ENCODE measurements around the gene SUGCT. TPM values are rescaled to one million over a fixed set of nuclear protein-coding genes. Genes with fewer than 3 reads are reported as not detected.
A peak's percentile ranks its signal among the peaks of the same experiment; 100 is the strongest.

The SUGCT gene
- total RNA-seq, 1 donor from 2014 or later: 11.9 TPM

DNA sequence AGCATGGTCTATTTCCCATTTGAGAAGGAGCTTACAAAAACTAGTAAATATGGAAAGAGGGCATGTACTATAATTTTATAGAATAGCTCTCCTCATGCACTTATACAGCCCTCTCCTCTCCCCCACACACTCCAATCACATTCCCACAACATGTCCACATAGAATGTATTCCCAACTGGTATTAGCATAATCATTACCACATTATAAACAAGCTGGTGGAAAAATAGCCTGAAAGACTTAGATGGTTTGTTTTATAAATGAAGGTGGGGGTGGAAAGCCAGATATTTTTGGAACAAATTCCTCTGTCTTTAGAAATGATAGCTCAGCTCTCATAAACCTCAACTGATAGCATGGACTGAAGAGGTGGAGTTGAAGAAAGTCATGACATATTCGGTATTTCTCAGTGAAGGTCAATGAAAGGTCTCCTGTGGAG, 410.1 kb downstream of the SUGCT start:
- no peak for DNase-seq (ENCODE audit: extremely low spot score, unreplicated experiment)
- Mint-ChIP-seq H3K4me1 (ENCODE audit: unreplicated experiment) (peaks cover 50% of the 10 kb centered on the region), H3K36me3 (ENCODE audit: unreplicated experiment) (no peaks in the 10 kb centered on the region), H3K9me3 (ENCODE audit: unreplicated experiment) (peaks cover 3% of the 10 kb centered on the region), H3K4me3 (ENCODE audit: unreplicated experiment) (no peak overlapping the region), H3K27ac (ENCODE audit: unreplicated experiment) (peak overlapping the region; percentile 78), H3K27me3 (ENCODE audit: unreplicated experiment) (no peaks in the 10 kb centered on the region)
- TF ChIP-seq, protein P1, sequence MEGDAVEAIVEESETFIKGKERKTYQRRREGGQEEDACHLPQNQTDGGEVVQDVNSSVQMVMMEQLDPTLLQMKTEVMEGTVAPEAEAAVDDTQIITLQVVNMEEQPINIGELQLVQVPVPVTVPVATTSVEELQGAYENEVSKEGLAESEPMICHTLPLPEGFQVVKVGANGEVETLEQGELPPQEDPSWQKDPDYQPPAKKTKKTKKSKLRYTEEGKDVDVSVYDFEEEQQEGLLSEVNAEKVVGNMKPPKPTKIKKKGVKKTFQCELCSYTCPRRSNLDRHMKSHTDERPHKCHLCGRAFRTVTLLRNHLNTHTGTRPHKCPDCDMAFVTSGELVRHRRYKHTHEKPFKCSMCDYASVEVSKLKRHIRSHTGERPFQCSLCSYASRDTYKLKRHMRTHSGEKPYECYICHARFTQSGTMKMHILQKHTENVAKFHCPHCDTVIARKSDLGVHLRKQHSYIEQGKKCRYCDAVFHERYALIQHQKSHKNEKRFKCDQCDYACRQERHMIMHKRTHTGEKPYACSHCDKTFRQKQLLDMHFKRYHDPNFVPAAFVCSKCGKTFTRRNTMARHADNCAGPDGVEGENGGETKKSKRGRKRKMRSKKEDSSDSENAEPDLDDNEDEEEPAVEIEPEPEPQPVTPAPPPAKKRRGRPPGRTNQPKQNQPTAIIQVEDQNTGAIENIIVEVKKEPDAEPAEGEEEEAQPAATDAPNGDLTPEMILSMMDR (IDR thresholded peaks at IDR 0.05): no peak

DNA sequence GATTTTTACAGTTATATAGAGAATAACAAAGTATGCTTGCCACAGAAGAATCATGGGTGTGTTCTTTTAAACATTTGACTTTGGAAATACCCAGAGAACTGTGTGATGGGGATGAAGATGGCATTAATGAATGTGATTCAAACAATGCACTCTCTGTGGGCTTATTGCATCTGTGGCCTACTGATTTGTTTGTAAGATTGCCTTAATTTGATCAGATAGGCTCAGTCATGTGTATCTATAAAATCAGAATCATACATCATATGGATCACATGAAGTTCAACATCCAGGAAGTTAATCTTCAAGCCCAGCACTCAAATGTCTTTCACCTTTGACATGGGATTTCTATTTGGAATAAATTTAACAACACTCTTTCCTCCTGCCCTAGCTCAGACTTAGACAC, 410.9 kb downstream of the SUGCT start:
- Mint-ChIP-seq H3K4me3 (ENCODE audit: unreplicated experiment) (no peak overlapping the region), H3K27ac (ENCODE audit: unreplicated experiment) (peak overlapping the region; percentile 78), H3K9me3 (ENCODE audit: unreplicated experiment) (peaks cover 3% of the 10 kb centered on the region), H3K27me3 (ENCODE audit: unreplicated experiment) (no peaks in the 10 kb centered on the region), H3K36me3 (ENCODE audit: unreplicated experiment) (no peaks in the 10 kb centered on the region), H3K4me1 (ENCODE audit: unreplicated experiment) (peaks cover 49% of the 10 kb centered on the region)
- TF ChIP-seq, protein P1 (IDR thresholded peaks at IDR 0.05): no peak
- DNase-seq (ENCODE audit: extremely low spot score, unreplicated experiment): no peak

GRCh38 chr7:40546616-40547501, 412.1 kb downstream of the SUGCT start:
- Mint-ChIP-seq H3K27ac (ENCODE audit: unreplicated experiment) (peak overlapping the region; percentile 36), H3K36me3 (ENCODE audit: unreplicated experiment) (no peaks in the 10 kb centered on the region), H3K9me3 (ENCODE audit: unreplicated experiment) (no peaks in the 10 kb centered on the region), H3K27me3 (ENCODE audit: unreplicated experiment) (no peaks in the 10 kb centered on the region), H3K4me1 (ENCODE audit: unreplicated experiment) (peaks cover 38% of the 10 kb centered on the region), H3K4me3 (ENCODE audit: unreplicated experiment) (no peak overlapping the region)
- DNase-seq (ENCODE audit: extremely low spot score, unreplicated experiment): no peak
- TF ChIP-seq, protein P1 (IDR thresholded peaks at IDR 0.05): no peak

DNA sequence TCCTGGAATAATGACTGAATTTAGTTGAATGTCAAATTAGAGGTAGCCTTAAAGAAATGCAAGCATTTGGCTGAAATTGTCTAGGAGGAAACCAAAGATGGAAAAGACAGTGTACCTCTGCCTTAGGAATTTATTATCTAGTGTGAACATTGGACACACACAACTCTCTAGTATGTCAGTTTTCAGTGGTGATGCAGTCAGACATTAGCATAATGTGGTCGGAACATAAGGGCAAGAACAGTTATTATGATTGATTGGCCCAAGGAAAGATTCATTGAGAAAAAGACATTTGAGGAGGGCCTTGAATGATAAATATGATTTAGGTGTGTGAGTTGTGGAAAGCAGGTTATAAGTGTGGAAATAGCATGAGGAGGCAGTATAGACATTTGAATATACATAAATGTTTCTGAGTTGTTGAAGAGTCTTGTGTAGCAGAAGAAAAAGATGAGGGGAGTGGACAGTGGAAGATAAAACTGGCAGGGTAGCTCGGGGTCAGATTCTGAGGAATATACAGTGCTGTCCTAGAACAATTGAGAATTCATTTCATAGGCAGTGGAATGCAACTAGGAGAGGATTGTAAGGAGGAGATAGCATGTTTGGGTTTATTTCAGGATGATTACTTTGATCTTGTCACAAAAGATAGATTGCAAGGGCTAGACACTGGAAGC, 414.7 kb downstream of the SUGCT start:
- Mint-ChIP-seq H3K4me3 (ENCODE audit: unreplicated experiment) (no peak overlapping the region), H3K27ac (ENCODE audit: unreplicated experiment) (no peak overlapping the region)
- DNase-seq (ENCODE audit: extremely low spot score, unreplicated experiment): no peak

More for the DNA sequence above, 414.7 kb downstream of the SUGCT start:
- H3K9me3 Mint-ChIP-seq (ENCODE audit: unreplicated experiment): no peaks in the 10 kb centered on the region
- H3K4me1 Mint-ChIP-seq (ENCODE audit: unreplicated experiment): peaks cover 15% of the 10 kb centered on the region
- TF ChIP-seq, protein P1 (IDR thresholded peaks at IDR 0.05): no peak
- no peaks in the 10 kb centered on the region for H3K27me3 Mint-ChIP-seq (ENCODE audit: unreplicated experiment)
- no peaks in the 10 kb centered on the region for H3K36me3 Mint-ChIP-seq (ENCODE audit: unreplicated experiment)

Data from osteocyte (in vitro differentiated cells).